Activated gamma-delta T cell treated with Interleukin-2 at 50 U/mL for 16 hours (primary cell): ENCODE results near the gene PUSL1.

Experiments
- DNase-seq: peaks from one replicate; pipeline ENCODE4 v3.0.0-alpha.2; 2020

Gene PUSL1, protein sequence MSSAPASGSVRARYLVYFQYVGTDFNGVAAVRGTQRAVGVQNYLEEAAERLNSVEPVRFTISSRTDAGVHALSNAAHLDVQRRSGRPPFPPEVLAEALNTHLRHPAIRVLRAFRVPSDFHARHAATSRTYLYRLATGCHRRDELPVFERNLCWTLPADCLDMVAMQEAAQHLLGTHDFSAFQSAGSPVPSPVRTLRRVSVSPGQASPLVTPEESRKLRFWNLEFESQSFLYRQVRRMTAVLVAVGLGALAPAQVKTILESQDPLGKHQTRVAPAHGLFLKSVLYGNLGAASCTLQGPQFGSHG

DNA sequence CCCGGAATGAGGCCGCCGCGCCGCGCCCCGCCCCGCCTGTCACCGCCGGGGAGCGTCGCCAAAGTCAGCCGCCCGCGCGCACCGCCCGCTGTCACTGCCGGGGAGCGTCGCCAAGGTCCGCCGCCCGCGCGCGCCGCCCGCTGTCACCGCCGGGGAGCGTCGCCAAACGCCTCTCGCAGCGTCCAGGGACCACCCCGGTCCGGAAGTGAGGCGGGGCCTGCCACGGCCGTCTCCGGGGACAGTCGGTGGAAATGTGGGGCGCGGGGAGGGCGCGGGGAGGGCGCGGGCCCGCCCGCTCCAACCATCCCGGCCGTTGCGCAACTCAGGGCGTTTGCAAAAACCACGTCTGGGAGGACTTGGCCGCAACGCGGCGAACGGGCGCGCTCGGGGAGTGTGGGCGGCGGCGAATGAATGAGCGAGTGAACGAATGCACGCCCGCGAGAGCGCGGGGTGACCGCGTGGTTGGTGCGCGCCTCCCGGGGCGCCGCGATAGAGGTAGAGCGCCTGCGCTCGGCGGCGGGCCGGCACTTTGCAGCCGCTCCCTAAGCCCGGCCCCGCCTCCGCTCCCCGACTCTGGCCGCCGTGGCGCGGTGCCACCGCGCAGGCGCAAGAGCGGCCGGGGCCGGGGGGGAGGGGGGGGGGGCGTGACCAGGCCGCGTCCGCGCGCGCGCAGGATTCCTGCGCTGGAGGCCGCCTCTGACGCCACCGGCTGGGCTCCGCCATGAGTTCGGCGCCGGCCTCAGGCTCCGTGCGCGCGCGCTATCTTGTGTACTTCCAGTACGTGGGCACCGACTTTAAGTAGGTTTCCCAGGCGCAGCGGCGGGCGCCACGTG, at the start of gene PUSL1, which contains the start of gene ACAP3:
Gene PUSL1, plus strand, starts transcription at position 675 of the 833 bp plus-strand sequence. Its CDS starts 47 bp downstream, at position 722.
Gene ACAP3, minus strand, starts transcription at position 8 of the 833 bp plus-strand sequence. CDS start 115 bp downstream, outside the sequence.
- DNase-seq, result peak; percentile 84

DNA sequence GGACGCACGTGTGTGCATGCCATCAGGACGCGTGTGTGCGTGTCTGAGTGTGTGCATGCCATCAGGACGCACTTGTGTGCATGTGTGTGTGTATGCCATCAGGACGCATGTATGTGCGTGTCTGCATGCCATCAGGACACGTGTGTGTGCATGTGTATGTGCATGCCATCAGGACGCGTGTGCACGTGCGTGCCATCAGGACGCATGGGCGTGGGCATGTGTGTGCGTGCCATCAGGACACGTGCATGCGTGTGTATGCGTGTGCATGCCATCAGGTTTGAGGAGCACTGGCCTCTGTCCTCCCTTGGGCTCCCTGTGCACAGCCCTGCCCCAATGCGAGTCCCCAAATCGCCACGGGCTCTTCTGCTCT, 49.3 kb upstream of the PUSL1 start:
- DNase-seq, result no peak

DNA sequence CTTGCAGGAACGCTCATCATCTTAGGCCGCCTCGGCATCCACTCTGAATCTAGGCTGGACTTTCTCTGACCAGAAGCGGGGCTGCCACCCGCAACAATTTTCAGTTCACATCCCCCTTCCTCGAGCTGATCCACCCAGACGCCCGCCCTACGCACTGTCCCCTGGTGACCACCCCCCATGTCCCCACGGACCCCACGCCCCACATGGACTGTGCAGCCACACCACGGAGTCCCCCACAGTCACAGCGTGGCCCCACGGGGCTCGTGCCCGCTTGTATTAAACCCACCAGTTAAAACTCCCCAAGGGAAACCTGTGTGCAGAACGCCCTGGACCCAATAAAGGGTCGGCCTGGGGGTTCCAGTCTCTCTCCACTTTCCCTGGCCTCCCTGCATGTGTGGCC, 48.9 kb upstream of the PUSL1 start:
- no peak for DNase-seq

DNA sequence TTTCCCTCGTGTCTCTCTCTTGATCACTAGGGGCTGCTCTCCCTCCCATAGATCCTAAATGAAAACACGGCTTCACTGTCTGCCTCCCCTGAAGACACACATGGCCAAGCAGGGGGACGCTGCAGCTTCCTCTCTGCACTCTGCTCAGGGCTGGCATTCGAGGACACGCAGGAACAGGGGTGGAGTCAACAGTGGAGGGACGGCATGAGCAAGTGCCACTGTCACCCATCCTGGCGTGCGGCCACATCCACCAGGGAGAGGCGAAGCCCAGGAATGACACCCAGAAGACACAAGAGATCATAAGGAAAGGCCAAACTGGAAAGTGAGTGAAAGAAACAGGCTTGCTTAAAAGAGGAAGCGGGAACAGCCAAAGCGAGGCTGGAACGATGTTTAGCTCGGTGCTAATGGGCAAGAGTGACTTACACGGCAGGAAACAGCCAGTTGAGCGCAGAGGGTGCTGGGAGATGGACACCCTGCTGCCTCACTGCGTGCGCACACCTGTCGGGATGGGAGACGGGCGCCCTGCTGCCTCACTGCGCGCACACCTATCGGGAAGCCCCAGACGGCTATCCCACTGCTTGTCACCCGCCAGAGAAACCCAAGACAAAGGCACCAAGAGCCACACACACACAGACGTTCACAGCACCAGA, 48.3 kb upstream of the PUSL1 start:
- DNase-seq, result no peak

DNA sequence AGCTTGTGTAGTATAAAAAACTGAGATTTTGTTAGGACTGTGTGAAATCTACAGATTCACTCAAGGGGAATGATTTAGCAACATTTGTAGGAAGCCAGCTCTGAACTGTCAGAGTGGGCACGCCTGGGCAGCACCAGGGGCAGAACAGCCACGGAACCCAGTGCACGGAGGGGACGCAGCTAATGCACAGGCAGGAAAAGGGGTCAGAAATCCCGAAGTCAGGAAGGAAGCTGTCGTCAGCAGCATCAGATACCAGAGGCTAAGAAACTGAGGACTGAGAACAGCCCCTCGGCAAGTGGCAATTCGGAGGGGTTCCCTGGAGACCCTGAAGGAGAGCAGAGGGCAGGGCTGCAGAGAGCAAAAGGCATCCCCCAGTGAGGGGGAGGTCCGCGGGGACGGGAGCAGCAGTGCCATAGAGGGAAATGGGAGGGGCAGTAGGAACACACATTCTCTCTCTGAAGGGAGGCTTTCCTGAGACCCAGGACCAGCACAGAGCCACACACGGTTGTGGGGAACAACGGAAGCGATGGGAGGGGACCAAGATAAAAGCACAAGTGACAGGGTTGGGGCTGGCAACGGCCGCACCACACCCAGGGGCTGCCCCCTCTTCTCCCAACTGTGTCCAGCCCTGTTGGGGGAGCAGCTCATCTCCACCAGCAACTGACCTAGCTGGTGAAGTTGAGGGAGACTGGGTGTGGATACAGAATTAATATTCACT, 47.4 kb upstream of the PUSL1 start:
- DNase-seq, result no peak

DNA sequence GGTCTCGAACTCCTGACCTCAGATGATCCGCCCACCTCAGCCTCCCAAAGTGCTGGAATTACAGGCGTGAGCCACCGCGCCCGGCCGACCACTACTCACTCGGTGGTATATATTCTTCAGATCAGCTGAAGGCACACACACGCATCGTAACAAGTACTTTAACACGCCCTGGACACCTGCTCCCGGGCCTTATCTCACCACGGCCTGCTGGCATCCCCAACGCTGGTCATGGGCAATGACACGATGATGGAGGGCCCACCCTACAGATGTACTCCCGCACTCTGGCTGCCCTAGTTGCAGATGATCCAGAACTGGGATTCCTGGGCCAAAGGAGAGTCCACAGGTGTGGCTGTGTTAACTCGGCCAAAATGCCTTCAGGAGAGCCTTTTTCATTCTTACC, 46.3 kb upstream of the PUSL1 start:
- DNase-seq, result no peak

DNA sequence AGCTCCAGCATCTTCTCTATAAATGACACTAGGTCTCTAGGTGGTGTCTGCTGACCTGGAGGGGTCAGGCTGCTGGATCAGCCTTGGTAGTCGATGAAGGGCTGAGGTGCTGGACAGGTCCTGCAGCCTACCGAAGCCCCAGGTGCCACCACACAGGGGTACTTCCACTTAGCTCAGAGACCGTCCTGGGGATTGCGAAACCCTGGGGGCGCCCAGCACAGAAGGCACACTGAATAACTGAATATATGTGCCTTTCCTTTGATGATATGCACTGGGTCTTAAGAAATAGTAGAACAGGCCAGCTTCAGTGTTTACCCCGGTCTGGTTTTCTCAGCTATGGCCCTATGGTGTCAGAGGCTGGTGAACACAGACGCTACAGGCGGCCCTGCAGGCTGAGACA, 45.6 kb upstream of the PUSL1 start:
- no peak for DNase-seq

DNA sequence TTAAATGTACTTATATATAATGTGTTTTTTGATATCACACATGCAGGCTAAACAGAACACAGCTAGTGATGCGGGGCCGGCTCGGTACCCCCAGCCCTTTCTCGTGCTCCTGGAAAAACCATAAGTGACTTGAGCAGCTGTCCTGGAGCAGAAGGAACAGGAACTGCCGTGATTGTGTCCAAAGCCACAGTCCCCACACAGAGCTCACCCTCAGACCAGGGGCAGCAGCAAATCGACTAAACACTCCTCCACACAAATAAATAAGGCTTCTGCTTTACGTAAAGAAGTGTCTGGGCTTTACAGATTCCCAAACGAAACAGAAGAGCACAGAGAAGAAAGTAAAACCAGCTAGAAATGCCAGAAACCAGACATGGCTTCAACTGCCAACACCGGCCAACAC, 44.4 kb upstream of the PUSL1 start:
- no peak for DNase-seq

DNA sequence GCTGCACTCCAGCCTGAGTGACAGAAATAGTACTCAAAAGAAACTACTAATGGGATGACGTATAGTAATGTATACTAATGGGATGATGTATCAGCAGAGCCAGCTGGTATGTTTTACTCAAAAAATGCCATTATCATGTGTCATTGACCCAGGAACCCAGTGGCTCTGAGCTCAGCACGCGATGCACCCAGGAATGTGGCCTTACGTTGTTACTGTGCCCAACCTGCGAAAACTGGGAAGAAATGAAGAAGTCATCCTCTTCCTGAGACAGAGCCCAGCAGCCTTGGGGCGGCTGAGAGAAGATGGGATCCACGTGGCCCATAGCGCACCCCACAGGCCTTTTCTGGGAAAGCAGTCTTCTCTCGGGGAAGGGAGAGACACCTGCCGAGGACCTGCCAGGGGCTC, 43.5 kb upstream of the PUSL1 start:
- no peak for DNase-seq

DNA sequence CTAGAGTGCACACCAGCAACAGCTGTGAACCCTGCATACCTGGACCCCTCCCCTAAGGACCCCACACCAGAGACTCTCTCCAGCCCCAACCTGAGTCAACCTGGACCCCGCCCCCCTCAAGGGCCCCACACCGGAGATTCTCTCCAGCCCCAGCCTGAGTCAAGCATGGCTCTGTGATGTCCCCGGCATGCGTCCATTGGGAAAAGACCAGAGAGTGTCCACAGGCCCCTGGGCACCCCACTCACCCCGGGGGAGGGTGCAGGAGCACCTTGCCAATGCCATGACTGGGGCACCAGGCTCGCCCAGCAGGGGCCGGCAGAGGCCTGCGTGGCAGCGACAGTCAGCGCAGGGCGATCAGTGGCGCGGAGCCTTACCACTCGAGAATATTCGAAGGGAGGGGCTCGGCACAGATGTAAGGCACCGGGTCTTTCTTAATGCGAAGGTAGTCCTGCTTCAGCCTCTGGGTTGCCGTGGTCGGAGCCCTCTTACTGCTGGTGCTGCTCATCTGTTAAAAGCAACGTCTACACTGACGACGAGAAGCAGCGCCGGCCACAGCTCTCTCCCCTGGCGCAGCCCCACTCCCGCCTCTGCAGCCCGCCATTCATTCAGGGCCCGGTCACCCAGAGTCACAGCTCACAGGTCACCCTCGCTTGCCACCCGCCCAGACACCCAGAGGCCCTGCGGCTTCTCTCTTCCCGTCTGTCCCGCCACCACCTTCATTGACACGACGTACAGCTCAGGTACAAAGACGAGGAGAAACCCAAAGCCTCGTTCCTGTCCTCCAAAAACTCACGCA, 40.7 kb upstream of the PUSL1 start:
- DNase-seq, result no peak

DNA sequence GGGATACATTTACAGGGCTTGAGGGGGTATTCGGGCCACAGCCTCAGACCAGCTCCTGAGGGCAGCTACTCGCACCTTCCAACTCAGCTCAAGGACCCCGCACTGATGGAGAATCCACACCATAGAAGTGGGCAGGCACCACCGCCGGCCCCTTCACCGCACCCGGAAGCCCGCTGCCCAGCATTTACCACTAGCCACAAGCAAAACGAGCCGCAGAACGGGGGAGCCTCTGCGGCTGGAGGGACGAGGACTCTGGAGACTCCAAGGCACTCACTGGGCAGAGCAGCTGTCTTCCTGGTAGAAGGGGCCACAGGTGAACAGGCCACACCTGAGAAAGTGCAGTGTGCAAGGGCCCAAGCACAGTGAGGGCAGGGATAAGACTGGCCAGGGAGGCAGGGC, 40.1 kb upstream of the PUSL1 start:
- DNase-seq, result no peak

DNA sequence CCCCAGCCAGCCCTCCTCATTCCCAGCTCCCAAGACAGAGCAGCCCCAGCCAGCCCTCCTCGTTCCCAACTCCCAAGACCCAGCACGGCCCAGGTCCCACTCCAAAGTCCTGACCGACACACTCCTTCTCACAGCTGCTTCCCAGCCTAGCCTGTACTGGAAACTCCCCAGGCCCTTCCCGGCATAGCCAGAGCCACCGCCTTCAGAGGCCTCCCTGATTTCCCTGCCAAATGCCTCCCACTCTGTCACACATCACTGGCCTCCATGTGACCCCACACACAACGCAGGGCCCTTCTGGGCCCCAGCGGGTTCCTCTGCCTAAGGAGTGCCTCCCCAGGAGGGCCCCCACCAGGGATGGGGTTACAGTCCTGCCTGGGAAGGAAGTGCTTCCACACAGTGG, 37.6 kb upstream of the PUSL1 start:
- no peak for DNase-seq

DNA sequence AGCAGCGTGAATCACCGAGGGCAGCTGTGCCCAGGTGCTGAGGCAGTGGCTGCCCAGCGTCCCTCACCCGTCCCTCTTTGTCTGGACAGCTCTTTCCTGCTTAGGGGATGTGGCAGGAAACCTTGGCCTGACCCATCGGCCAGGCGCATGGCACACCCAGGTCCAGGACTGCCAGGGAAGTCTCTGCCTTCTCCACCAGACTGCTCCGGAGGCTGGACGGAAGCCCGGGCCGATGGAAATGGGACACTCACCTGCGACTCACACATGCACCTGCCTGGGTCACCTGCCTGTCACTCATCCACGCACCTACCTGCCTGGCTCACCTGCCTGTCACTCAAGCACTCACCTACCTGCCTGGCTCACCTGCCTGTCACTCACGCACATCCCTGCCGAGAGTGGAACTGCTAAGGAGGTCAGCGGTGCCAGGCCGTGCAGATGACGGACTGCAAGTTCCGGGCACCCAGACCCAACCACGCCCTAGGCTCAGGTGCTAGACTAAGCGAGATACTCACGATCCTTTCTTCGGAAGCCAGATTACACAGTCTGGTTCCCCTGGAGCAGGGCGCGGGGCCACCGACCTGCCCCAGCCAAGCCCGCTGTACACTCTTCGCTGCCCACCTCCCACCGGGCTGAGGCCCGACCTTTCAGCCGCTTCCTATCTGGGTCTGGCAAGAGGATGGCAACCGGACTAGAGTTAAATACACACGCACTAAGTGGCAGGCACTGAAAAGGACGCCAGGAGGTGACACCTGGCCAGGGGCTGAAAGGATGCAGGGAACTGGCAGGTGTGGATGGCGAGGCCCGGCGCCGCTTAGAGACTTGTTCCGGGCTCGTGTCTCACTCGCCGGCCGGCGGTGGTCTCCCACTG, 35.8 kb upstream of the PUSL1 start:
- DNase-seq, result no peak

DNA sequence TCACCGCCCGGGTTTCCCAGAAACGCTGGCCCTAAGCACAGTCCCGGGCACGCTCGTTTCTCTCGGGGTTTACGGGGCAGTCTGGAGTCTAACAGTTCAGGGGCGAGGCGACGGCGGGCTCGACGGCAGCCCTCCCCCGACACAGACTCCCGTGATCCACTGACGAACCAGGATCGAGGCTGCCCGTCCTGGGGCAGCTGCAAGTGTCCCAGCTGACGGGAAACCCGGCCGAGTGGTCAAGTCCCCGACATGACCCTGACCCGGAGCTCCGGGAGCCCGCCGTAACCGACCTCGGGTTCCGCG, 35.2 kb upstream of the PUSL1 start:
- no peak for DNase-seq

DNA sequence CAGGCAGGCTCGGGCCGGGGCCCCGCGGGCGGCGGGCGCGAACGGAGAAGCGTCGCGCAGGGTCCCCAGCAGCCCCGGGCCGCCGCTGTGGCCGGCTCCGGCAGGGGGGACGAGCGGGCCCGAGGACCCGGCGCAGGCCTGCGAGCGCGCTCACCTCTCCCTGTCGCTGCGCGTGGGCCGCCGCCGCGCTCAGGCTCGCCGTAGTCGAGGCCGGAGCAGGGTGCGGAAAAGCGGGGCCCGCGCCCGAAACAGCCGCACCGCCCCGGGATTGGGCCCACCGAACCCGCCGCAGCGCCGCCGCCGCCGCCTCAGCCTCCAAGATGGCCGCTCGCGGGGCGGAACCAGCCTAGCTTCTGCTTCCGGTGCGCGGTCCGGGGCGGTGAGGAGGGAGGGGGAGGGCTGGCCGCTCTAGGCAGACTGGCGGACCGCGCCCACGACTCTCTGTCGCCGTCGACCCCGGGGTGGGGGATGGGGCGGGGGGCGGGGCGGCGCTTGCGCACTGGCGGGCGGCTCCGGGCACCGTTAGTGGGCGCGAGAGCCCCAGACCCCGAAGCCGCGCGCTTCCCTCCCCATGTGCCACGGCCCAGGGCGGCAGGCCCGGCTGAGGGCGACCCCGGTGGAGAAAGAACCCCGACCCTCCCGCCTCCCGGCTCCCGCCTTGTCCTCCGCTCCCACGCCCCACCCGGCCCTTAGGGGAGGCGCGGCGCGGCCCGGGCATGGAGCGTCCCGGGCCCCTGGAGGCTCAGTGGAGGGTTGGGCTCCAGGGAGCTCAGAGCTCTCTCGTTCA, 34.7 kb upstream of the PUSL1 start, which contains the start of gene UBE2J2:
Gene UBE2J2, minus strand, starts transcription at position 343 of the 787 bp plus-strand sequence. CDS start 5,862 bp downstream, outside the sequence.
- DNase-seq, result peak; percentile 93

DNA sequence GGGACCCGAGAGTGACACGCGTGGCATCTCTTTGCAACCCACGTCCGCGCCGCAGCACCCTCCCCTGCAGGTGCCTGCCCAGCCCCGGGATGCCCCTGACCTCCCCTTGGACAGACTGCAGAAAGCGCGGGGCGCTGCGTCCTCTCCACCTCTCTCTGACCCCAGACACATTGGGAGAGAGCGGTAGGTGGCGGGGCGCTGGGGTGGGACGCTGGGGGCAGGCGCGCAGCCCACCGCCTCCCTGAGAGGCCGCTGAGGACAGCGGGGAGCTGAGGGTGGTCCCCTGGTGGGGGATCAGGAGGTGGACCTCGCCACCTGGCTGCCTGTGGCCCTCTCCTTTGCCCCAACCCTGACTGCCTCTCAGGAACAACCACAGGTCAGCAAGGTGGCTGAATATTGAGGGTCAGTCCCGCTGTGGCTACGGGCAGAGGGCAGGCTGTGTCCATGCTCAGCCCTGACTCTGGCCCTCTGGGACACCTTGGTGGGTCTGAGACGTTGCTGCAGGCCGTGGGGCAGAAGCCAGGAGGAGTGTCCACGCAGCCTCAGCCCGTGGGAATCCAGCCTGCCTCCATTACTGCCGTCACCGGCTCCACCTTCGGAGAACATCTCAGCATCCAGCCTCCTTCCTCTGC, 34.0 kb upstream of the PUSL1 start:
- DNase-seq, result no peak

DNA sequence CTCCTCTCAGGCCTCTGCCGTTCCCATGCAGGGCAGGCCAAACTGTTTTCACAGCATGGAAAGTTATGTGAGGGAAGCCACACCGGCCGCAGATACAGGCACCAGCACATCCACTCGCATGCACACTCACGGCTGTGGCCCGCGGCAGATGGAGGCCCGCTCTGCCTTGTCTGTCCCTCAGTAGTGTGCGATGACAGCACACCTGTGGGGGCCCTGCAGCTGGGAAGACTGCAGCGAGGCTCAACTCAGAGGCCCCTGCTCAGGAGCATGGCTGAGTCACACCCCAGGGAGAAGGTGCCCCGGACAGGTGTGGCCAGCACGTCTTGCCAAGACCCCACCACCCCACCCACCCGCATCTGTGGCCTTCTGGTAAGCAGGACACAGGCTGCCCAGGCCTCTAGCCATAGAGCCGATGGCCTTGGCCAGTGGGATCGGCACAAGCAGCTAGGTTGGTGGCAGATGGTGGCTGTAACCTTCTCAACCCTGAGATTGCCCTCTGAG, 33.4 kb upstream of the PUSL1 start:
- DNase-seq, result no peak

DNA sequence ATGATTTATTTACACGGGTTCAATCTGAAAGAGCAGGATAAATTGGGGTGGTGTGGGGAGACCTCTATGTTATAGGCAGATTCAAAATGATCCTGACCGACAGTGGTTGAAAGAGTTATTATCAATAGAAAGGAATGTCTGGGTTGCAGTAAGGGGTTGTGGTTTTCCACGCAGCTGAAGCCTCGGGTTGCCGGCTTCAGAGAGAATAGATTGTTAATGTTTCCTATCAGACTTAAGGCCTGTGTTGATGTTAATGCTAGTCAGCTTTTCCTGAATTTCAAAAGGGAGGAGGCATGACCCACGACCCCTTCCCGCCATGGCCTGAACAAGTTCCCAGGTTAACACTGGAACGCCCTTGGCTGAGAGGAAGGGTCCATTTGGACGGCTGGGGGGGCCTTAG, 32.6 kb upstream of the PUSL1 start:
- no peak for DNase-seq

DNA sequence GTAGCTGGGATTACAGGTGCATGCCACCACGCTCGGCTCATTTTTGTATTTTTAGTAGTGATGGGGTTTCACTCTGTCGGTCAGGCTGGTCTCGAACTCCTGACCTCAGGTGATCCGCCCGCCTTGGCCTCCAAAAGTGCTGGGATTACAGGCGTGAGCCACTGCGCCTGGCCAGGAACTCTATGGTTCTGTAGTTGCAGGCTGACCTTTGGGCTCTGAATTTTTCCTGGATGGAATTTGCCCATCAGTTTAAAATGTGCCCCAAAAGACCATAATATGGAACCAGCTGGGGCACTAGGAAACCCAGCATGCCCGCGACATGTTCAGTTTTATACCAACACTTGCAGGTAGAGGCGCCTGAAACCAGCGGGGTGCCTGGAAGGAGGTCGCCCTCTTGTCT, 29.8 kb upstream of the PUSL1 start:
- DNase-seq, result no peak

DNA sequence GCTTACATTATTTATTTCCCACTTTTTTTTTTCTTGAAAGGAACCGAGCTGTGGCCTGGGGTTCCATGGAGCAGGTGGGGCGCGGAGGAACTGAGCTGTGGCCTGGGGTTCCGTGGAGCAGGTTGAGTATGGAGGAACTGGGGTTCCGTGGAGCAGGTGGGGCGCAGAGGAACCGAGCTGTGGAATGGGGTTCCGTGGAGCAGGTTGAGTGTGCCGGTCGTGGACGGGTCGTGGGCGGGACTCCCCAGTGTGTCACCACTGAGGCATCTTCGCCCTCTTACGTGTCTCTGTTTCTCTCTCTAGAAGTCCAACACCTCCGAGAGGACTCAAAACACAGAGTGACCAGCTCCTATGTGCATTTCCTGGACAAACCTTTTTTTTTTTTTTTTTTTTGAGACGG, 29.4 kb upstream of the PUSL1 start:
- no peak for DNase-seq
